OCI-LY7 (cell line): ENCODE data around the gene DNAL4. TPM values are rescaled to one million over a fixed set of nuclear protein-coding genes. Genes with fewer than 3 reads are reported as not detected.

ENCODE experiments used
- BruUV-seq: library from RNA; stranded (reverse); fragments of 400-500 nt; replicated peaks from 2 replicates; lab custom pipeline; 2021; lab: Mats Ljungman, UMichigan
- CTCF ChIA-PET: fragments of 300-600 bp; sonication (Branson Sonifier 250); formaldehyde crosslinking; loops from one replicate; lab custom pipeline; 2022; ENCODE audit warnings: antibody characterized with exemption; ENCODE audit not compliant: unreplicated experiment; lab: Charles Lee
- POLR2A ChIA-PET: fragments of 300-600 bp; sonication (Branson Sonifier 250); formaldehyde crosslinking; loops from one replicate; lab custom pipeline; 2022; ENCODE audit warnings: antibody characterized with exemption; lab: Charles Lee
- DNase-seq: peaks from one replicate; pipeline ENCODE4 v3.0.0-alpha.2; 2015; ENCODE audit warnings: low spot score
- H2AFZ ChIP-seq: fragments of 200-600 bp; sonication (generic), shearing (Covaris generic); 2 replicates; pipeline ENCODE4 v1.6.1; 2014; ENCODE audit warnings: mild to moderate bottlenecking, antibody characterized with exemption, low read length, moderate library complexity
- H3K27ac ChIP-seq: fragments of 200-600 bp; sonication (generic); 2 replicates; pipeline ENCODE4 v1.5.1; 2014; ENCODE audit warnings: mixed run types, low read depth, mild to moderate bottlenecking, moderate library complexity, low read length, inconsistent platforms; ENCODE audit not compliant: poor library complexity, severe bottlenecking
- H3K36me3 ChIP-seq: fragments of 200-600 bp; sonication (generic); 2 replicates; pipeline ENCODE4 v1.6.1; 2014; ENCODE audit warnings: mild to moderate bottlenecking, antibody characterized with exemption, low read length, moderate library complexity, mixed read lengths; ENCODE audit not compliant: insufficient read depth
- H3K4me1 ChIP-seq: fragments of 200-600 bp; sonication (generic); 2 replicates; pipeline ENCODE4 v1.5.1; 2014; ENCODE audit warnings: mild to moderate bottlenecking, low read length; ENCODE audit not compliant: insufficient read depth, poor library complexity, severe bottlenecking
- H3K4me2 ChIP-seq: fragments of 200-600 bp; sonication (generic); 2 replicates; pipeline ENCODE4 v1.6.1; 2014; ENCODE audit warnings: mild to moderate bottlenecking, low read length
- H3K4me3 ChIP-seq: fragments of 200-600 bp; sonication (generic); 2 replicates; pipeline ENCODE4 v1.5.1; 2014; ENCODE audit warnings: mild to moderate bottlenecking, low read depth, low read length; ENCODE audit not compliant: poor library complexity, severe bottlenecking
- H3K79me2 ChIP-seq: fragments of 200-600 bp; sonication (generic); 2 replicates; pipeline ENCODE4 v1.6.1; 2016; ENCODE audit warnings: low read depth, mild to moderate bottlenecking, low read length, moderate library complexity, mixed read lengths; ENCODE audit not compliant: insufficient read depth
- H3K9me2 ChIP-seq: fragments of 200-600 bp; sonication (generic); 2 replicates; pipeline ENCODE4 v1.6.1; 2016; ENCODE audit warnings: mild to moderate bottlenecking, low read length, mixed read lengths; ENCODE audit not compliant: insufficient read depth
- H3K9me3 ChIP-seq: fragments of 200-600 bp; sonication (generic); 2 replicates; pipeline ENCODE4 v1.6.1; 2014; ENCODE audit warnings: mild to moderate bottlenecking, mixed run types, low read length, mixed read lengths
- H4K20me1 ChIP-seq: fragments of 200-600 bp; sonication (generic); 2 replicates; pipeline ENCODE4 v1.6.1; 2014; ENCODE audit warnings: mild to moderate bottlenecking, antibody characterized with exemption, low read length, moderate library complexity, mixed read lengths; ENCODE audit not compliant: insufficient read depth
- EZH2phosphoT487 ChIP-seq: fragments of 200-600 bp; sonication (generic); IDR thresholded peaks from 2 replicates; pipeline ENCODE4 v1.6.1; 2018; ENCODE audit warnings: low read depth, borderline replicate concordance, mild to moderate bottlenecking, mixed run types, antibody characterized with exemption, low read length, moderate library complexity, mixed read lengths
- intact Hi-C: fragments of 100-400 bp; cut with micrococcal nuclease; formaldehyde crosslinking; loops from one replicate; pipeline ENCODE4 v1.10.0; 2022; ENCODE audit not compliant: unreplicated experiment
- total RNA-seq, 2 experiments: library from RNA; depleted of rRNA in 1 of 2; stranded (reverse); fragments of >200 nt in 1 of 2; shearing (Covaris generic) in 1 of 2; gene quantifications; 2 replicates each; pipeline ENCODE4 v1.2.3, GENCODE V29; 2014 to 2022
- TF ChIP-seq, protein P1 (sequence below): fragments of 200-600 bp; sonication (generic); conservative IDR thresholded peaks from 2 replicates; pipeline ENCODE4 v1.5.1; 2014; ENCODE audit warnings: mild to moderate bottlenecking, antibody characterized with exemption, low read length, moderate library complexity, mixed read lengths

The DNAL4 gene
- total RNA-seq, 2 experiments from 2014 or later, result 6.6 to 7.1 TPM

DNA sequence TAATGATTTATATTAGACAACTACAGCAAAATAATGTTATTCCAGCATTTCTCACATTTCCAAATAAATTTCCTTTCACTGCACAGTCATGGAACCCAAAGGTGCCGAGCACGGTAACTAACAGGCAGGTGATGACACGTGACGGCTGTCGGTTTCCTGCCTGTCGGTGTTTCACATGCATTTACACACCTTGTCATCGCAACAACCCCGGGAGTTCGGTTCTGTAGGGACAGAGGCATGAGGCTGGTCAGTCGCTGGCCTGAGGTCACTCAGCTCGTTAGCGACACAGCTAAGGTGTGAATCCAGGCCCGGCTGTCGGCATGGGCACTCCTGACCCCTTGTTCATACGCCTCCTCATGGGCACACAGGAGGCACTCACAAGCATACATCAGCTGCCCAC lies 9.9 kb downstream of the DNAL4 start:
- no peaks in the 10 kb centered on the region for H3K4me1 ChIP-seq
- CTCF ChIA-PET, result no interaction called here
- no peak overlapping the region for H3K4me2 ChIP-seq
- POLR2A ChIA-PET, result no interaction called here
- no TSS peak for BruUV-seq
- no peaks in the 10 kb centered on the region for H4K20me1 ChIP-seq
- no peak for TF ChIP-seq EZH2phosphoT487
- TF ChIP-seq, protein P1, sequence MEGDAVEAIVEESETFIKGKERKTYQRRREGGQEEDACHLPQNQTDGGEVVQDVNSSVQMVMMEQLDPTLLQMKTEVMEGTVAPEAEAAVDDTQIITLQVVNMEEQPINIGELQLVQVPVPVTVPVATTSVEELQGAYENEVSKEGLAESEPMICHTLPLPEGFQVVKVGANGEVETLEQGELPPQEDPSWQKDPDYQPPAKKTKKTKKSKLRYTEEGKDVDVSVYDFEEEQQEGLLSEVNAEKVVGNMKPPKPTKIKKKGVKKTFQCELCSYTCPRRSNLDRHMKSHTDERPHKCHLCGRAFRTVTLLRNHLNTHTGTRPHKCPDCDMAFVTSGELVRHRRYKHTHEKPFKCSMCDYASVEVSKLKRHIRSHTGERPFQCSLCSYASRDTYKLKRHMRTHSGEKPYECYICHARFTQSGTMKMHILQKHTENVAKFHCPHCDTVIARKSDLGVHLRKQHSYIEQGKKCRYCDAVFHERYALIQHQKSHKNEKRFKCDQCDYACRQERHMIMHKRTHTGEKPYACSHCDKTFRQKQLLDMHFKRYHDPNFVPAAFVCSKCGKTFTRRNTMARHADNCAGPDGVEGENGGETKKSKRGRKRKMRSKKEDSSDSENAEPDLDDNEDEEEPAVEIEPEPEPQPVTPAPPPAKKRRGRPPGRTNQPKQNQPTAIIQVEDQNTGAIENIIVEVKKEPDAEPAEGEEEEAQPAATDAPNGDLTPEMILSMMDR, result no peak
- H3K9me3 ChIP-seq, result no peaks in the 10 kb centered on the region
- no peak overlapping the region for H3K27ac ChIP-seq
- DNase-seq, result no peak
- H2AFZ ChIP-seq, result no peak overlapping the region
- H3K9me2 ChIP-seq, result no peaks in the 10 kb centered on the region
- H3K36me3 ChIP-seq, result no peaks in the 10 kb centered on the region
- intact Hi-C loops, result no loop called here
- no peak overlapping the region for H3K4me3 ChIP-seq
- H3K79me2 ChIP-seq, result no peaks in the 10 kb centered on the region

DNA sequence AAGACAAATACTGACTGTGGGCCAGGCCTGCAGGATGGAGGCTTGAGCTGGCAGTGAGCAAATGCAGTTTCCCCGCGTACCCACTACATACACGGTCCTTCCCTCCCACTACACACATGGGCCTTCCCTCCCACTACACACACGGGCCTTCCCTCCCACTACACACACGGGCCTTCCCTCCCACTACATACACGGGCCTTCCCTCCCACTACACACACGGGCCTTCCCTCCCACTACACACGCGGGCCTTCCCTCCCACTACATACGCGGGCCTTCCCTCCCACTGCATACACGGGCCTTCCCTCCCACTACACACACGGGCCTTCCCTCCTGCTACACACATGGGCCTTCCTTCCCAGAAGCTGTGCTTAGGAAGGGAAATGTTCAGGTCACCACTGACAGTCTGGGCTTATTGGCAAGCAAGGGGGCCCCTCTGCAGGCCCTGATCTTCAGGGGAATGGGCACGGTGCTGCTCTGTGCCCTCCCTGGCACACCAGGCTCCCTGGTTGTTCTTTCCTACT lies 10.8 kb downstream of the DNAL4 start:
- Histone ChIP-seq H4K20me1 (no peaks in the 10 kb centered on the region), H3K79me2 (no peaks in the 10 kb centered on the region), H3K9me2 (no peaks in the 10 kb centered on the region), H2AFZ (no peak overlapping the region), H3K4me2 (no peak overlapping the region), H3K4me1 (no peaks in the 10 kb centered on the region), H3K36me3 (no peaks in the 10 kb centered on the region), H3K27ac (no peak overlapping the region), H3K4me3 (no peak overlapping the region), H3K9me3 (no peaks in the 10 kb centered on the region)
- ChIA-PET POLR2A (no interaction called here), CTCF (no interaction called here)
- DNase-seq, result no peak
- intact Hi-C loops, result no loop called here
- BruUV-seq, result no TSS peak
- TF ChIP-seq, protein P1, result no peak
- TF ChIP-seq EZH2phosphoT487, result no peak

GRCh38 chr22:38782402-38783094 lies 11.4 kb downstream of the DNAL4 start:
- CTCF ChIA-PET, result no interaction called here
- Histone ChIP-seq H4K20me1 (no peaks in the 10 kb centered on the region), H3K9me2 (no peaks in the 10 kb centered on the region), H3K79me2 (no peaks in the 10 kb centered on the region), H3K4me3 (no peak overlapping the region), H2AFZ (no peak overlapping the region), H3K9me3 (no peaks in the 10 kb centered on the region), H3K4me2 (no peak overlapping the region), H3K36me3 (no peaks in the 10 kb centered on the region), H3K27ac (no peak overlapping the region), H3K4me1 (no peaks in the 10 kb centered on the region)
- DNase-seq, result no peak
- intact Hi-C loops, result no loop called here
- TF ChIP-seq, protein P1, result no peak
- TF ChIP-seq EZH2phosphoT487, result no peak
- POLR2A ChIA-PET, result no interaction called here
- BruUV-seq, result no TSS peak
